Sigmoid colon (tissue), 7 donors: Measurements from ENCODE around the gene LILRA6. TPM values are rescaled to one million over a fixed set of nuclear protein-coding genes. Genes with fewer than 3 reads are reported as not detected.

Experiments
- polyA plus RNA-seq, 3 donors: library from polyadenylated mRNA; stranded (reverse); fragments of 200-250 nt; gene quantifications; one replicate each; pipeline ENCODE4 v1.2.3, GENCODE V29; 2013
- small RNA-seq, 3 donors: library from RNA; depleted of rRNA; stranded (forward); fragments of <200 nt; gene quantifications; one replicate each; pipeline ENCODE3, GENCODE V24; 2016
- total RNA-seq, 4 donors: library from RNA; depleted of rRNA; stranded (reverse); fragments of >200 nt; gene quantifications; one replicate each; pipeline ENCODE4 v1.1.0, GENCODE V29; 2016
- donor health status: healthy with polysubstance abuse.
- donor health status: Bipolar disorder and iron deficiency.
- donor health status: healthy.

The LILRA6 gene
- total and polyA plus RNA-seq, 7 donors: 1.2 to 3.2 (median 2.2) TPM

Small RNA genes within 50 kb of the gene (small RNA-seq; reads per million reads assigned to genes)
- gene MIR4752: 0 reads per million in 3 donors
- 0 reads per million in 3 donors for gene RNU6-1307P

Other genes starting within 250 kb of the LILRA6 start
- not detected for gene VSTM1, start 178.9 kb downstream of the LILRA6 start, total RNA-seq
- not detected for gene VSTM1, start 178.9 kb downstream of the LILRA6 start, polyA plus RNA-seq
- gene TARM1, start 161.4 kb downstream of the LILRA6 start, total RNA-seq: not detected
- not detected for gene TARM1, start 161.4 kb downstream of the LILRA6 start, polyA plus RNA-seq
- gene OSCAR, start 142.0 kb downstream of the LILRA6 start, total RNA-seq: 1 to 10 TPM in 2 of 4 donors, not detected in 2; 3.0 to 3.1 TPM
- 1 to 10 TPM in 1 of 3 donors, under 1 TPM in 1, not detected in 1; 0.93 to 4.2 TPM for gene OSCAR, start 142.0 kb downstream of the LILRA6 start, polyA plus RNA-seq
- gene NDUFA3, start 139.9 kb downstream of the LILRA6 start, total RNA-seq: 10 to 100 TPM; 18.8 to 32.4 (median 20.2) TPM
- gene NDUFA3, start 139.9 kb downstream of the LILRA6 start, polyA plus RNA-seq: 100 to 1,000 TPM; 151 to 207 (median 184) TPM
- gene TFPT, start 127.1 kb downstream of the LILRA6 start, total RNA-seq: 10 to 100 TPM; 18.2 to 24.7 (median 20.4) TPM
- gene TFPT, start 127.1 kb downstream of the LILRA6 start, polyA plus RNA-seq: 10 to 100 TPM; 22.2 to 28.6 (median 25.2) TPM
- gene PRPF31, start 127.0 kb downstream of the LILRA6 start, total RNA-seq: 10 to 100 TPM; 48.7 to 53.5 (median 51.5) TPM
- 10 to 100 TPM; 25.0 to 60.9 (median 36.6) TPM for gene PRPF31, start 127.0 kb downstream of the LILRA6 start, polyA plus RNA-seq
- 10 to 100 TPM; 11.8 to 31.5 (median 21.2) TPM for gene CNOT3, start 105.0 kb downstream of the LILRA6 start, total RNA-seq
- gene CNOT3, start 105.0 kb downstream of the LILRA6 start, polyA plus RNA-seq: 10 to 100 TPM; 15.5 to 32.9 (median 19.8) TPM
- 1 to 10 TPM; 7.8 to 10.0 (median 8.7) TPM for gene LENG1, start 83.1 kb downstream of the LILRA6 start, total RNA-seq
- gene LENG1, start 83.1 kb downstream of the LILRA6 start, polyA plus RNA-seq: 10 to 100 TPM in 1 of 3 donors, 1 to 10 TPM in 2; 8.4 to 11.5 (median 8.6) TPM
- 1 to 10 TPM in 1 of 4 donors, under 1 TPM in 1, not detected in 2; 0.66 to 1.4 TPM for gene TMC4, start 69.6 kb downstream of the LILRA6 start, total RNA-seq
- 10 to 100 TPM; 13.9 to 55.4 (median 25.2) TPM for gene TMC4, start 69.6 kb downstream of the LILRA6 start, polyA plus RNA-seq
- gene MBOAT7, start 53.2 kb downstream of the LILRA6 start, total RNA-seq: 10 to 100 TPM; 20.1 to 49.7 (median 31.0) TPM
- gene MBOAT7, start 53.2 kb downstream of the LILRA6 start, polyA plus RNA-seq: 10 to 100 TPM; 15.0 to 79.7 (median 16.0) TPM
- 10 to 100 TPM; 41.5 to 80.9 (median 53.2) TPM for gene TSEN34, start 51.5 kb downstream of the LILRA6 start, total RNA-seq
- gene TSEN34, start 51.5 kb downstream of the LILRA6 start, polyA plus RNA-seq: 10 to 100 TPM; 47.3 to 61.9 (median 52.5) TPM
- gene RPS9, start 41.9 kb downstream of the LILRA6 start, total RNA-seq: 1,000 to 10,000 TPM; 2,139 to 2,970 (median 2,693) TPM
- gene RPS9, start 41.9 kb downstream of the LILRA6 start, polyA plus RNA-seq: 1,000 to 10,000 TPM; 3,254 to 5,599 (median 3,699) TPM
- gene LILRB3, start 19.8 kb downstream of the LILRA6 start, total RNA-seq: 10 to 100 TPM; 12.5 to 19.3 (median 16.8) TPM
- 1 to 10 TPM; 4.2 to 7.2 (median 4.9) TPM for gene LILRB3, start 19.8 kb downstream of the LILRA6 start, polyA plus RNA-seq
- gene LILRB5, start 14.5 kb upstream of the LILRA6 start, total RNA-seq: 10 to 100 TPM in 3 of 4 donors, 1 to 10 TPM in 1; 8.4 to 23.5 (median 11.7) TPM
- gene LILRB5, start 14.5 kb upstream of the LILRA6 start, polyA plus RNA-seq: 10 to 100 TPM in 1 of 3 donors, 1 to 10 TPM in 2; 2.2 to 27.0 (median 4.2) TPM
- gene LILRB2, start 38.3 kb upstream of the LILRA6 start, total RNA-seq: 1 to 10 TPM; 2.5 to 5.0 (median 3.5) TPM
- 1 to 10 TPM; 2.4 to 5.9 (median 5.5) TPM for gene LILRB2, start 38.3 kb upstream of the LILRA6 start, polyA plus RNA-seq
- 1 to 10 TPM in 3 of 4 donors, not detected in 1; 2.0 to 6.7 (median 2.5) TPM for gene LILRA5, start 70.4 kb upstream of the LILRA6 start, total RNA-seq
- 10 to 100 TPM in 1 of 3 donors, 1 to 10 TPM in 2; 5.1 to 14.6 (median 6.0) TPM for gene LILRA5, start 70.4 kb upstream of the LILRA6 start, polyA plus RNA-seq
- gene LILRA4, start 96.4 kb upstream of the LILRA6 start, total RNA-seq: under 1 TPM in 1 of 4 donors, not detected in 3; 0.36 TPM
- gene LILRA4, start 96.4 kb upstream of the LILRA6 start, polyA plus RNA-seq: 1 to 10 TPM in 2 of 3 donors, under 1 TPM in 1; 0.92 to 3.9 (median 3.0) TPM
- 10 to 100 TPM in 3 of 4 donors, 1 to 10 TPM in 1; 4.4 to 18.9 (median 14.4) TPM for gene LAIR1, start 122.1 kb upstream of the LILRA6 start, total RNA-seq
- gene LAIR1, start 122.1 kb upstream of the LILRA6 start, polyA plus RNA-seq: 10 to 100 TPM in 2 of 3 donors, 1 to 10 TPM in 1; 6.6 to 34.6 (median 13.4) TPM
- gene TTYH1, start 172.7 kb upstream of the LILRA6 start, total RNA-seq: 1 to 10 TPM; 2.5 to 5.4 (median 3.7) TPM
- 1 to 10 TPM in 2 of 3 donors, under 1 TPM in 1; 0.23 to 2.2 (median 1.8) TPM for gene TTYH1, start 172.7 kb upstream of the LILRA6 start, polyA plus RNA-seq
- 100 to 1,000 TPM in 2 of 4 donors, 10 to 100 TPM in 2; 59.1 to 286 (median 107) TPM for gene LENG8, start 206.4 kb upstream of the LILRA6 start, total RNA-seq
- 100 to 1,000 TPM in 1 of 3 donors, 10 to 100 TPM in 2; 13.6 to 148 (median 18.0) TPM for gene LENG8, start 206.4 kb upstream of the LILRA6 start, polyA plus RNA-seq
- gene LENG9, start 221.0 kb upstream of the LILRA6 start, total RNA-seq: 1 to 10 TPM; 2.5 to 7.8 (median 3.6) TPM
- 10 to 100 TPM in 2 of 3 donors, 1 to 10 TPM in 1; 8.1 to 14.8 (median 13.2) TPM for gene LENG9, start 221.0 kb upstream of the LILRA6 start, polyA plus RNA-seq
- 10 to 100 TPM; 12.1 to 16.6 (median 13.1) TPM for gene CDC42EP5, start 230.5 kb upstream of the LILRA6 start, total RNA-seq
- 100 to 1,000 TPM; 171 to 529 (median 348) TPM for gene CDC42EP5, start 230.5 kb upstream of the LILRA6 start, polyA plus RNA-seq